ENCODE data around the gene ZMYND8.

Gene ZMYND8

DNA sequence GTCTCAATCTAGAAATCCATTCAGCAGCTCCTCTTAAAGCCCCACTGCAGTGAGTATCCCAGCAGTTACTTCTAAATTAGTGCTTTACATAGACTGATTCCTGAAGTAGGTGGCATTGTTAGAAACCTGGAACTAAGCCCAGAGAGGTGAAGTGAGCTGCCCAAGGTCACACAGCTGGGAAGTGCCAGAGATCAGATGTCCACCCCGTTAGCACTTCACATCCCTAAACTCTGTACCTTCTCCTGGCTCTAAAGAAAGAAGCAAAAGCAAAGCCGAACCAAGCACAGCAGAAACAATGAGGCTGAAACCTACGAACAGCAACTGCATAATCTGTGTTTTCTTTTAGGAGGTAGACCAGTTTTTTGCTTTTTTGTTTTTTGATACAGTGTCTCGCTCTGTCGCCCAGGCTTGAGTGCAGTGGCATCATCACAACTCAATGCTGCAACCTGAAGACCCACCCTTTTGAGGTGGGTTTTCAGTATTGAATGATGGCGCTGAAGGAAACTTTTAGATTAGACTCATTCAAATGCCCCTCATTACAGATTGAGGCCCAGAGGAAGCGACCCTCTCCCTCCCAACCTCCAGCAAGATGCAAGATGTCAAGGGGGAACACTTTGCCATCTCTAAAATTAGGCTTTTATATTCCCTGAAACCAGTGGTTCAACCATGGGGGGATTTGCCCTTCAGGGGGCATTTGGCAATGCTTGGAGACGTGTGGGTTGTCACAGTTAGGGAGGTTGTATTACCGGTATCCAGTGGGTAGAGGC is 3.2 kb upstream of the ZMYND8 start:
- TF ChIP-seq, protein P1, sequence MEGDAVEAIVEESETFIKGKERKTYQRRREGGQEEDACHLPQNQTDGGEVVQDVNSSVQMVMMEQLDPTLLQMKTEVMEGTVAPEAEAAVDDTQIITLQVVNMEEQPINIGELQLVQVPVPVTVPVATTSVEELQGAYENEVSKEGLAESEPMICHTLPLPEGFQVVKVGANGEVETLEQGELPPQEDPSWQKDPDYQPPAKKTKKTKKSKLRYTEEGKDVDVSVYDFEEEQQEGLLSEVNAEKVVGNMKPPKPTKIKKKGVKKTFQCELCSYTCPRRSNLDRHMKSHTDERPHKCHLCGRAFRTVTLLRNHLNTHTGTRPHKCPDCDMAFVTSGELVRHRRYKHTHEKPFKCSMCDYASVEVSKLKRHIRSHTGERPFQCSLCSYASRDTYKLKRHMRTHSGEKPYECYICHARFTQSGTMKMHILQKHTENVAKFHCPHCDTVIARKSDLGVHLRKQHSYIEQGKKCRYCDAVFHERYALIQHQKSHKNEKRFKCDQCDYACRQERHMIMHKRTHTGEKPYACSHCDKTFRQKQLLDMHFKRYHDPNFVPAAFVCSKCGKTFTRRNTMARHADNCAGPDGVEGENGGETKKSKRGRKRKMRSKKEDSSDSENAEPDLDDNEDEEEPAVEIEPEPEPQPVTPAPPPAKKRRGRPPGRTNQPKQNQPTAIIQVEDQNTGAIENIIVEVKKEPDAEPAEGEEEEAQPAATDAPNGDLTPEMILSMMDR (IDR thresholded peaks at IDR 0.05; ENCODE audit: insufficient read depth, missing control alignments): no peak
- no peak for FAIRE-seq
- DNase-seq (ENCODE audit: insufficient read length, low spot score): no peak

DNA sequence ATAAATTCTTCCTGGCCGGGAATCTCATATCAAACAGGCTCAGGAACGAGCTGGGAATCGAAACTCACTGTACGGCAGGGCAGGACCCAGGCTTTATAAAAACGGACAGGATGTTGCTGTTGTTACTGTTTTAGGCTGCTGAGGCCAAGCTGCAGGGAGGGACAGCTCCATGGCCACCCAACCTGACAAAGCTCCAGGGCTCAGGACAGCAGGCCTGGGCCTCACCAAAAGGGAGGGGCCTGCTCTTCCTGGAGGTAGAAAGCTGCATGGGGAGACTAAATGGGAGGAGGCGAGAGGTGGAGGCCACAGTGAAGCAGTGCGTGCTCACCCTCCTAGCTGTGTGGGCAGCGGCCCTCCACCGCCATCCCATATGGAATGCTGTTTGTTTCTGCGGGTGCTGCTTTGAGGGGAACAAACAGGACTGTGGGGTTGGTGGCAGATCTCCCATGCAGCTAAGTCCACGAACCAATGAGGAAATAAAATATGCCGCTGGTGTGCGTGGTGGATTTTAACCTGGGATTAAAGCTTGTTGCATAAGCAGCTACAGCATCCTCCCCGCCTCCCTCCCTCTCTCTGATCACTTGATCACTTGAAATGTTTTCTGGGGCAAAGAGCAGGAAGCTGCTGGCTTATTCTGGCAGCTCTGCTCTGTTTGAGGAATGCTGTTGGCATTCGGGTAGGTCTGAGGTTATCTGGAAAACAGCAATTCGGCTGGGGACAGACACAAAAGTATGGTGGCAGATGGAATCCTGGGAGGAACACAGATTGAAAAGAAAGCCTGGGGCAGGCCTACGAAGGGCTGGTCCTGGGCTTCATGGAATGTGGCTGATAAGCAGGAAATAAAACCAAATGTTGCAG is 2.4 kb upstream of the ZMYND8 start:
- TF ChIP-seq, protein P1 (IDR thresholded peaks at IDR 0.05; ENCODE audit: insufficient read depth, missing control alignments): no peak
- FAIRE-seq (no peak), DNase-seq (ENCODE audit: insufficient read length, low spot score) (no peak)

DNA sequence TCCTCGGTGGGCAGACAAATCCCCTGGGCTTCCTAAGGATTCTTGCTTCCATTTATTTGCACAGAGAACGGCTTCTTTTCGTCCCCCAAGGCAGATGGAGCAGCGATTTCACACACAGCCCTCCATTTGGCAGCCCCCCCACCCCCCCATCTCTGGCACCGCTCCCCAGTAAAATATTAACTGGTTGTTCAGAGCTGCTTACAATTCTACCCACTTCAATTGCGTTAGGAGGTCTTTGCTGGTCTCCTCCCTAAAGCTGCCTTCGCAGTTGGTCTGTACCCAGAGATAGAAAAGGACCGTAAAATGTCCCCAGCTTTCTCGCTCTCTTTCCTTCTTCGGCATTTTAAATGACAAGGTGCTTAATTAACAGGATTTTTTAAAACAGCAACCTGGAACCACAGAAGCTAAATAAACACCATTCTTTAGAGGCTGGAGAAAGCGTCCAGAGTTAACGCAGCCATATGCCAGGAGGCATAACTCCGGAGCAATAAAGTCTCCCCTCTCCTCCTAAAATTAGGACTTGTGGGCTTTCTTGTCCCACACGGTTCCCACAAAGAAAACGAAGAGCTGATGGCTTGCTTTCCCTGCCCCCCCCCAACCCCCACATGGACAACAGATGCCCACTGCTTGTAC is 1.7 kb upstream of the ZMYND8 start:
- DNase-seq (ENCODE audit: insufficient read length, low spot score) (no peak), FAIRE-seq (no peak)
- TF ChIP-seq, protein P1 (IDR thresholded peaks at IDR 0.05; ENCODE audit: insufficient read depth, missing control alignments): no peak

DNA sequence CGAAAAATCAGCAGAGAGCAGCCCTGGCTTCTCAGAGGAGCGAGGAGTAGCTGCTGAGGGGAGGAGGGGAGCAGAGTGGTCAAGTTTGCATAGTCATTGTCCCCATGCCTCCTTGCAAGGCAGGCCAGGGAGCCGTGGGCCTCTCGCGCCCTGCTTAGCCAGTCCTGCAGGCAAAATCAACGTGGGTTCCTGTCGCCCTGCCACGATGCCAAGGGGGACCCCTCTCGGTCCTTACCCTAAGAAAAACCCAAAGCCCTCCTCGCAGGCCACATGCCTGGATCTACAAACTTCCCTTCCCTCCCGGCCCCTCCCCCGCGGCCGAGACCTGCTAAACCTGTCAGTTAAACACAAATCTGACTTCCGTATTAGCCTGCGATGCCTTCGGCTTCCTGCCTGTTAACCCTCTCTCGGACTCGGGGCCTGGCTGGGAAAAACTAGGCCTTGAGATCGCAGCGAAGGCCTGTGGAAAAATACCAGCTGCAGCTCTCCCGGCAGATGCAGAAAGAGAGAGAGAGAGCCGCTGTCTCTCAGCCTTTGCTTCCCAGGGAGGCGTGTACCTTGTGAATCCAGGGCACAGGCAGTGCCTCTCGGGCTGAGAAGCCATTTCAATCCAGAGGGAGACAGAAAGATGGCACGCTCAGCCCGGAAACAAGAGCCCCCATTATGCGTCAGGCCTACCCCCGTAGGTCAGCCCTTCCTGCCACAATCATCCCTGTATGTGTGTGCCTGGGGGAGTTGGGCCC is 968 bp upstream of the ZMYND8 start:
- FAIRE-seq (no peak), DNase-seq (ENCODE audit: insufficient read length, low spot score) (no peak)
- TF ChIP-seq, protein P1 (IDR thresholded peaks at IDR 0.05; ENCODE audit: insufficient read depth, missing control alignments): no peak

DNA sequence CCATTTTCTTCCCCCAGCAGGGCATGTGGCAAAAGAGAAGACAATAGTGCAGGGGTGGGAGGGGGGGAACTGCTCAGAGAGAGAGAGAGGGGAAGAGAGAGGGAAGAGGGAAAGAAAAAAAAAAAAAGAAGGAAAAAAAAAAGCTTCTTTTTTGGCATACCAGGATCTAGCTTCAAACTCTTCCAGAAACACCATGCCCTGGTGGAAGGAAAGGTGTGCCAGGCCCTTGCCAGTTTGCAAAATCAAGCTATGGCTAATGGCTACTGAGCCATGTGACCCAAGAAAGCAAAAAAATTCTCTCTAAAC is 326 bp downstream of the ZMYND8 start:
- TF ChIP-seq, protein P1 (IDR thresholded peaks at IDR 0.05; ENCODE audit: insufficient read depth, missing control alignments): no peak
- DNase-seq (ENCODE audit: insufficient read length, low spot score) (no peak), FAIRE-seq (no peak)

DNA sequence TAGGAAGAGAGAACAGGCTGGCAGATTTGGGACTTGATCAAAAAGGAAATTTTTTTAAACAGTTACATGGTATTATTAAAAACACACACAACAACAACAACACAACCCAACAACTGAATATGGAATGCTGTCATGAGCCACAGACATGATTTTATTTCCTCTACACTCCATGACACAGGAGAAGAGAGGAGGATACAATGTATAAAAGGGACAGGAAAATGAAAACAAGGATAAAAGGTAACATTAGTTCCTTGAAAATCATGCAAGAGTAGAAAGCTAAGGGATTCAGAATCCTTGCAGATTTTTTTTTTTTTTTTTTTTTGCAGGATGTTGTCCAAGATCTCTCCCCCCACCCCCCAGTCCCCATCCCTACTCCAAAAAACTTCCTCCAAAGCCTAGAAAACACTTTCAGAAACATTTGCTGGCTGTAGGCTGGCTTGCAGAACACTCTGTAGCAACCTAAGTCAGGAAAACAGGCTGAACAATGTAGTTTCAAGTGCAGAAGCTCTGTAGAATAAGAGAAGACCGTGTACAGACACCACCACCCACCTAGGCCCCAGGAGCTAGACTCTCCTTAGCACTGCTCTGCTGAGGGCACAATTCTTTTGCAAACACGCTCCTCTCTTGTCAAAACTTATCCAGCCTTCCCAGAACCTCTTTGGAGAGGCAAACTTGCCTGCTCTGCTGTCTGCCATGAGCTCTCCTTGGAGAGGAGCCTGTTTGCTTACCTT is 845 bp downstream of the ZMYND8 start:
- FAIRE-seq (no peak), DNase-seq (ENCODE audit: insufficient read length, low spot score) (no peak)

More for the DNA sequence above, 845 bp downstream of the ZMYND8 start:
- TF ChIP-seq, protein P1 (IDR thresholded peaks at IDR 0.05; ENCODE audit: insufficient read depth, missing control alignments): no peak
